Activated CD4-positive, alpha-beta T cell treated with anti-CD3 and anti-CD28 coated beads, Interleukin-2, Interleukin-6, amounts not matched to agents 100 ng/mL and 50 ng/mL, durations not matched to agents 16 hours and 8 hours (primary cell): ENCODE data around the gene WDR37.
A peak's percentile ranks its signal among the peaks of the same experiment; 100 is the strongest.

Experiments
- DNase-seq: peaks from one replicate; pipeline ENCODE4 v3.0.0-alpha.2; 2020

The WDR37 gene

GRCh38 chr10:1109795-1110673 is 53.8 kb downstream of the WDR37 start:
- DNase-seq: peak; percentile 92

GRCh38 chr10:1110674-1111119 is 54.5 kb downstream of the WDR37 start:
- no peak for DNase-seq

GRCh38 chr10:1114315-1114714 is 58.1 kb downstream of the WDR37 start:
- no peak for DNase-seq

GRCh38 chr10:1114719-1115606 is 58.8 kb downstream of the WDR37 start:
- no peak for DNase-seq

- no peak for DNase-seq
These were observed 59.4 kb downstream of the WDR37 start for GRCh38 chr10:1115607-1115955.

- no peak for DNase-seq
These were observed 59.9 kb downstream of the WDR37 start for GRCh38 chr10:1116051-1116450.

- no peak for DNase-seq
These were observed 60.6 kb downstream of the WDR37 start for GRCh38 chr10:1116696-1117280.

- DNase-seq: no peak
These were observed 61.5 kb downstream of the WDR37 start for GRCh38 chr10:1117651-1118050.

- peak; percentile 27 for DNase-seq
These were observed 62.1 kb downstream of the WDR37 start for GRCh38 chr10:1118318-1118717.

GRCh38 chr10:1119027-1119426 is 62.8 kb downstream of the WDR37 start:
- no peak for DNase-seq

- DNase-seq: no peak
These were observed 63.3 kb downstream of the WDR37 start for GRCh38 chr10:1119501-1119900.

GRCh38 chr10:1120306-1120705 is 64.1 kb downstream of the WDR37 start:
- no peak for DNase-seq

- DNase-seq: no peak
These were observed 64.6 kb downstream of the WDR37 start for GRCh38 chr10:1120801-1121211.

- no peak for DNase-seq
These were observed 65.2 kb downstream of the WDR37 start for GRCh38 chr10:1121271-1121970.

- DNase-seq: no peak
These were observed 66.2 kb downstream of the WDR37 start for GRCh38 chr10:1122349-1122748.

- DNase-seq: peak; percentile 22
These were observed 67.0 kb downstream of the WDR37 start for GRCh38 chr10:1123198-1123597.

- DNase-seq: no peak
These were observed 67.8 kb downstream of the WDR37 start for GRCh38 chr10:1123972-1124371.

- no peak for DNase-seq
These were observed 68.6 kb downstream of the WDR37 start for GRCh38 chr10:1124796-1125195.

GRCh38 chr10:1126461-1126860 is 70.3 kb downstream of the WDR37 start:
- DNase-seq: no peak

- DNase-seq: no peak
These were observed 71.4 kb downstream of the WDR37 start for GRCh38 chr10:1127629-1128028.

- DNase-seq: no peak
These were observed 71.9 kb downstream of the WDR37 start for GRCh38 chr10:1128115-1128514.

- no peak for DNase-seq
These were observed 72.5 kb downstream of the WDR37 start for GRCh38 chr10:1128649-1129048.

- no peak for DNase-seq
These were observed 74.0 kb downstream of the WDR37 start for GRCh38 chr10:1130226-1130625.
